Gastroesophageal sphincter (tissue), 4 donors: ENCODE data around the gene DMGDH. TPM values are rescaled to one million over a fixed set of nuclear protein-coding genes. Genes with fewer than 3 reads are reported as not detected.
A peak's percentile ranks its signal among the peaks of the same experiment; 100 is the strongest.

Experiments used
- ATAC-seq: fragments of 150-250 bp; one replicate; pipeline ENCODE4 v1.9.1; 2016; ENCODE audit warnings: mild to moderate bottlenecking, moderate library complexity
- H3K27ac ChIP-seq, 4 donors: fragments of 200-600 bp; sonication (generic) in 3 of 4; 1 replicate in 3 of 4; 2 replicates in 1 of 4; pipeline ENCODE4 v1.5.1; 2016 to 2019
- H3K27me3 ChIP-seq: fragments of 200-600 bp; sonication (generic); one replicate; pipeline ENCODE4 v1.5.1; 2019
- H3K36me3 ChIP-seq, 2 donors: fragments of 200-600 bp; sonication (generic); one replicate each; pipeline ENCODE4 v1.5.1; 2019; ENCODE audit warnings: control low read depth in 1 of 2
- H3K4me1 ChIP-seq, 3 donors: fragments of 200-600 bp; sonication (generic); 1 replicate in 2 of 3; 2 replicates in 1 of 3; pipeline ENCODE4 v1.5.1; 2016 to 2019; ENCODE audit warnings: control low read depth in 2 of 3
- H3K4me3 ChIP-seq, 2 donors: fragments of 200-600 bp; sonication (generic); one replicate each; pipeline ENCODE4 v1.5.1; 2019; ENCODE audit warnings: mild to moderate bottlenecking in 1 of 2, moderate library complexity in 1 of 2
- H3K9me3 ChIP-seq, 3 donors: fragments of 200-600 bp; sonication (generic); one replicate each; pipeline ENCODE4 v1.5.1; 2017 to 2019; ENCODE audit warnings: control low read depth in 2 of 3
- EP300 ChIP-seq: sonication (generic); formaldehyde crosslinking; IDR thresholded peaks from one replicate; pipeline ENCODE4 v1.6.1; 2017; ENCODE audit warnings: antibody characterized with exemption, mild to moderate bottlenecking
- POLR2A ChIP-seq, 2 donors: fragments of 450-650 bp; IDR thresholded peaks; one replicate each; pipeline ENCODE4 v1.6.1; 2017; ENCODE audit warnings: antibody characterized with exemption in 2 of 2, mild to moderate bottlenecking in 2 of 2, moderate library complexity in 1 of 2
- POLR2AphosphoS5 ChIP-seq: sonication (generic); formaldehyde crosslinking; IDR thresholded peaks from one replicate; pipeline ENCODE4 v1.6.1; 2017; ENCODE audit warnings: antibody characterized with exemption
- WGBS, 2 donors: methylation state at CpG; one replicate each; pipeline ENCODE4 v1.1.5; 2018; ENCODE audit warnings: low coverage in 1 of 2; 5-methylcytosine and 5-hydroxymethylcytosine counted together
- total RNA-seq, 4 donors: library from RNA; depleted of rRNA; stranded (reverse); fragments of >200 nt; gene quantifications; one replicate each; pipeline ENCODE4 v1.1.0, GENCODE V29; 2016
- TF ChIP-seq, protein P1 (sequence below), 4 experiments: fragments of 200-600 bp in 2 of 4; fragments of 450-650 bp in 2 of 4; sonication (generic) in 1 of 4; IDR thresholded peaks; one replicate each; pipeline ENCODE4 v1.5.1; 2017 to 2019; ENCODE audit warnings: antibody characterized with exemption in 4 of 4, mild to moderate bottlenecking in 2 of 4, moderate library complexity in 2 of 4

DMGDH gene
- total RNA-seq, 4 donors from 2014 or later: 4.7 to 7.3 (median 6.0) TPM

GRCh38 chr5:78964889-78965288 lies 104.6 kb downstream of the DMGDH start:
- no peak for ATAC-seq
- 43% methylated on average over 2 of the region's 2 CpGs for WGBS, 2 donors
- H3K36me3 ChIP-seq: peaks cover 0 to 57% of the 10 kb centered on the region in 2 donors
- no peaks in the 10 kb centered on the region for H3K4me1 ChIP-seq
- no peak overlapping the region for H3K27ac ChIP-seq
- H3K9me3 ChIP-seq: no peaks in the 10 kb centered on the region
- no peak overlapping the region for H3K4me3 ChIP-seq
- TF ChIP-seq POLR2AphosphoS5: no peak
- TF ChIP-seq, protein P1, sequence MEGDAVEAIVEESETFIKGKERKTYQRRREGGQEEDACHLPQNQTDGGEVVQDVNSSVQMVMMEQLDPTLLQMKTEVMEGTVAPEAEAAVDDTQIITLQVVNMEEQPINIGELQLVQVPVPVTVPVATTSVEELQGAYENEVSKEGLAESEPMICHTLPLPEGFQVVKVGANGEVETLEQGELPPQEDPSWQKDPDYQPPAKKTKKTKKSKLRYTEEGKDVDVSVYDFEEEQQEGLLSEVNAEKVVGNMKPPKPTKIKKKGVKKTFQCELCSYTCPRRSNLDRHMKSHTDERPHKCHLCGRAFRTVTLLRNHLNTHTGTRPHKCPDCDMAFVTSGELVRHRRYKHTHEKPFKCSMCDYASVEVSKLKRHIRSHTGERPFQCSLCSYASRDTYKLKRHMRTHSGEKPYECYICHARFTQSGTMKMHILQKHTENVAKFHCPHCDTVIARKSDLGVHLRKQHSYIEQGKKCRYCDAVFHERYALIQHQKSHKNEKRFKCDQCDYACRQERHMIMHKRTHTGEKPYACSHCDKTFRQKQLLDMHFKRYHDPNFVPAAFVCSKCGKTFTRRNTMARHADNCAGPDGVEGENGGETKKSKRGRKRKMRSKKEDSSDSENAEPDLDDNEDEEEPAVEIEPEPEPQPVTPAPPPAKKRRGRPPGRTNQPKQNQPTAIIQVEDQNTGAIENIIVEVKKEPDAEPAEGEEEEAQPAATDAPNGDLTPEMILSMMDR (IDR thresholded peaks at IDR 0.05): peak in 3 of 4 experiments; percentile 32 to 54 (median 48)
- no peaks in the 10 kb centered on the region for H3K27me3 ChIP-seq

- WGBS, 2 donors: 75% methylated on average over 1 of the region's 1 CpG; no CpG with 5 or more reads in 1 of the 2 donors
- Histone ChIP-seq H3K4me1 (no peaks in the 10 kb centered on the region), H3K9me3 (no peaks in the 10 kb centered on the region), H3K4me3 (no peak overlapping the region), H3K27me3 (no peaks in the 10 kb centered on the region), H3K27ac (no peak overlapping the region), H3K36me3 (peaks cover 0 to 36% of the 10 kb centered on the region in 2 donors)
- TF ChIP-seq EP300: no peak
- TF ChIP-seq POLR2AphosphoS5: no peak
- TF ChIP-seq, protein P1 (IDR thresholded peaks at IDR 0.05): no peak
- no peak for ATAC-seq
Observed at GRCh38 chr5:78961743-78962142, 107.7 kb downstream of the DMGDH start.

- Histone ChIP-seq H3K36me3 (peaks cover 0 to 37% of the 10 kb centered on the region in 2 donors), H3K9me3 (no peaks in the 10 kb centered on the region), H3K27me3 (no peaks in the 10 kb centered on the region), H3K4me3 (no peak overlapping the region), H3K4me1 (no peaks in the 10 kb centered on the region), H3K27ac (no peak overlapping the region)
- ATAC-seq: no peak
- TF ChIP-seq, protein P1 (IDR thresholded peaks at IDR 0.05): no peak
- TF ChIP-seq EP300 (no peak), POLR2AphosphoS5 (no peak), POLR2A (IDR thresholded peaks at IDR 0.05) (no peak)
- 100% methylated on average over 1 of the region's 1 CpG for WGBS, 2 donors
Observed at GRCh38 chr5:78959767-78960166, 109.7 kb downstream of the DMGDH start.

DNA sequence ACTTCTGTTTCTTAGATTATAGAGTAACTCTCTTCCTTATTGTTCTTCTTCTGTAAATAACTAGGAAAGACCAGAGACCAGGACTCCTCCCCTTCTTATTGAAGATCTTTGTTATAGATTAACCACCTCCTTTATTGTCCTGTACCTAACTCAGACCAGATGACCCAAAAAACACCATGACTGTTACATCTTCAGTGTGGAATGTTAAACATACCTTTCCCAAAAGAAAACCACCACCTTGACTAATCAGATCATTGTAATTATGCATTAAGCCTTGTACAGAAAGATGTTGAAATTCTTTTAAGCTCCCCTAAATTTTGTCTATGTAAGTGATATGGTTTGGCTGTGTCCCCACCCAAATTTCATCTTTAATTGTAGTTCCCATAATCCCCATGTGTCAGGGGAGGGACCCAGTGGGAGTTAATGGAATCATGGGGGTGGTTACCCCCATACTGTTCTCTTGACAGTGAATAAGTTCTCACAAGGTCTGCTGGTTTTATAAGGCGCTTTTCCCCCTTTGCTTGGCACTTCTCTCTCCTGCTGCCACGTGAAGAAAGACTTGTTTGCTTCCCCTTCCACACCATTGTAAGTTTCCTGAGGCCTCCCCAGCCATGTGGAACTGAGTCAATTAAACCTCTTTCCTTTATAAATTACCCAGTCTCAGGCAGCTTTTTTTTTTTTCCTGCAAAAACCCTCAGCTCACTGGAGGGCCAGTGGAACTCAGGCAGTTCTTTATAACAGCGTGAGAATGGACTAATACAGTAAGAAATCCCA lies 110.6 kb downstream of the DMGDH start:
- peaks cover 0 to 34% of the 10 kb centered on the region in 2 donors for H3K36me3 ChIP-seq
- no peak for ATAC-seq
- H3K27ac ChIP-seq: no peak overlapping the region
- H3K4me1 ChIP-seq: no peaks in the 10 kb centered on the region
- WGBS, 2 donors: 47 to 82% methylated on average over 2 of the region's 3 CpGs
- H3K4me3 ChIP-seq: no peak overlapping the region
- TF ChIP-seq EP300 (no peak), POLR2A (IDR thresholded peaks at IDR 0.05) (no peak), POLR2AphosphoS5 (no peak)
- TF ChIP-seq, protein P1 (IDR thresholded peaks at IDR 0.05): no peak
- H3K9me3 ChIP-seq: no peaks in the 10 kb centered on the region
- no peaks in the 10 kb centered on the region for H3K27me3 ChIP-seq

DNA sequence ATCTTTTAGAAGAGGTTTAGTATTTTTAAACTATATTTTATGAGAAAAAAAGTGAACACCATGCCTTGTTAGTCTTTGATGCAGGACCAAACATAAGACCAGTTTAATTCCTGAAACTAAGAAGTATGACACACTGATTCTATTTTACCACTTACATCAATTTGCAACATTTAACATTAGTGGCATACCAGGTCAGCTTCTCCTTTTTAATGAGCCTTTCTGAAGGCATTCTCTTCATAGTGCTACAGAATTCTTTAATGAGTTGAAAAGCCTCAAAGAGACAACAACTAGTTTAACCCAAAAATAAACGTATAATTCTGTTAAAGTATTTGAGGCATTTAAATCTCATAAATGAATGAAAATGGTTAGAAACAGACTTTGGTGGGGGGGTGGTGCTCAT lies 112.6 kb downstream of the DMGDH start:
- no peak for ATAC-seq
- WGBS, 2 donors: 75 to 79% methylated on average over 1 of the region's 1 CpG
- no peak for TF ChIP-seq POLR2A (IDR thresholded peaks at IDR 0.05)
- TF ChIP-seq EP300: no peak
- no peak for TF ChIP-seq POLR2AphosphoS5
- TF ChIP-seq, protein P1 (IDR thresholded peaks at IDR 0.05): no peak
- no peaks in the 10 kb centered on the region for H3K27me3 ChIP-seq
- no peaks in the 10 kb centered on the region for H3K9me3 ChIP-seq
- no peaks in the 10 kb centered on the region for H3K4me1 ChIP-seq
- peaks cover 0 to 17% of the 10 kb centered on the region in 2 donors for H3K36me3 ChIP-seq
- no peak overlapping the region for H3K4me3 ChIP-seq
- no peak overlapping the region for H3K27ac ChIP-seq
